Adrenal gland (tissue), 12 donors: ENCODE data around the gene CHRDL1. TPM values are rescaled to one million over a fixed set of nuclear protein-coding genes. Genes with fewer than 3 reads are reported as not detected.

ENCODE experiments used
- DNase-seq, 7 donors: peaks; one replicate each; pipeline ENCODE4 v3.0.0-alpha.2; 2019 to 2020
- H3K27ac ChIP-seq, 5 donors: fragments of 200-600 bp; sonication (generic) in 4 of 5; 1 replicate in 3 of 5; 2 replicates in 2 of 5; pipeline versions ENCODE4 v1.5.1 to v1.8.0; 2016 to 2020; ENCODE audit warnings: mild to moderate bottlenecking in 1 of 5
- H3K27me3 ChIP-seq: fragments of 200-600 bp; 2 replicates; pipeline ENCODE4 v1.8.0; 2021
- H3K36me3 ChIP-seq, 2 donors: fragments of 200-600 bp; replicated peaks in 1 of 2; 1 replicate in 1 of 2; 2 replicates in 1 of 2; pipeline versions ENCODE4 v1.5.1 to v1.8.0; 2018 to 2022
- H3K4me1 ChIP-seq, 2 donors: fragments of 200-600 bp; replicated peaks in 1 of 2; 1 replicate in 1 of 2; 2 replicates in 1 of 2; pipeline versions ENCODE4 v1.5.1 to v1.8.0; 2018 to 2021
- H3K4me3 ChIP-seq, 4 donors: fragments of 200-600 bp; sonication (generic) in 3 of 4; one replicate each; pipeline ENCODE4 v1.5.1; 2016 to 2018
- H3K9me3 ChIP-seq, 3 donors: fragments of 200-600 bp; sonication (generic) in 1 of 3; replicated peaks in 1 of 3; 1 replicate in 2 of 3; 2 replicates in 1 of 3; pipeline versions ENCODE4 v1.5.1 to v1.8.0; 2016 to 2021
- POLR2A ChIP-seq, 2 donors: fragments of 450-650 bp; IDR thresholded peaks; one replicate each; pipeline ENCODE4 v1.6.1; 2017; ENCODE audit warnings: antibody characterized with exemption in 2 of 2, mild to moderate bottlenecking in 2 of 2, moderate library complexity in 1 of 2
- WGBS, 4 donors: extraction: QIAGEN DNeasy Blood & Tissue Kit in 2 of 4; methylation state at CpG; one replicate each; pipeline versions ENCODE4 v1.1.5 to v1.1.7; 2013 to 2017; 5-methylcytosine and 5-hydroxymethylcytosine counted together
- intact Hi-C, 2 donors: fragments of 100-400 bp; cut with DNase I; formaldehyde crosslinking; loops; one replicate each; pipeline versions ENCODE4 v1.14.1 to v1.15.0; 2022 to 2023
- polyA plus RNA-seq, 3 donors: library from polyadenylated mRNA; stranded (reverse); fragments of 200-250 nt in 2 of 3; fragments of 350-450 nt in 1 of 3; fragmentation: Illumina TruSeq in 1 of 3; extraction: RNeasy Lipid Tissue Mini Kit (QIAGEN cat#74804) in 1 of 3; gene quantifications; one replicate each; pipeline ENCODE4 v1.2.3, GENCODE V29; 2013 to 2014
- total RNA-seq, 9 donors: library from RNA; depleted of rRNA in 4 of 9; stranded (reverse); fragments of >200 nt in 4 of 9; fragments of 120-200 nt in 1 of 9; fragmentation: NEBNext Ultra II Directional in 1 of 9; extraction: Animal tissue kit (Norgen Biotek cat#: 25700) in 1 of 9; gene quantifications; one replicate each; pipeline versions ENCODE4 v1.1.0 to v1.2.4, GENCODE V29; 2013 to 2023
- TF ChIP-seq, protein P1 (sequence below), 6 experiments: fragments of 450-650 bp in 4 of 6; fragments of 200-600 bp in 2 of 6; sonication (generic) in 1 of 6; IDR thresholded peaks; 1 replicate in 5 of 6; 2 replicates in 1 of 6; pipeline versions ENCODE4 v1.5.1 to v1.8.0; 2016 to 2021; ENCODE audit warnings: antibody characterized with exemption in 6 of 6, mild to moderate bottlenecking in 2 of 6, moderate library complexity in 1 of 6
- donor health status: healthy with polysubstance abuse.
- donor health status: Bipolar disorder and iron deficiency.
- donor health status: DM: yes; HTN: yes; CAD: no.
- donor health status: DM: no; HTN: no; CAD: no.
- donor health status: DM: no; HTN: no; CAD: no.
- donor health status: DM: yes; HTN: yes; CAD: no.

The CHRDL1 gene
- total and polyA plus RNA-seq, 12 donors, result 0.22 to 14.1 (median 4.5) TPM

DNA sequence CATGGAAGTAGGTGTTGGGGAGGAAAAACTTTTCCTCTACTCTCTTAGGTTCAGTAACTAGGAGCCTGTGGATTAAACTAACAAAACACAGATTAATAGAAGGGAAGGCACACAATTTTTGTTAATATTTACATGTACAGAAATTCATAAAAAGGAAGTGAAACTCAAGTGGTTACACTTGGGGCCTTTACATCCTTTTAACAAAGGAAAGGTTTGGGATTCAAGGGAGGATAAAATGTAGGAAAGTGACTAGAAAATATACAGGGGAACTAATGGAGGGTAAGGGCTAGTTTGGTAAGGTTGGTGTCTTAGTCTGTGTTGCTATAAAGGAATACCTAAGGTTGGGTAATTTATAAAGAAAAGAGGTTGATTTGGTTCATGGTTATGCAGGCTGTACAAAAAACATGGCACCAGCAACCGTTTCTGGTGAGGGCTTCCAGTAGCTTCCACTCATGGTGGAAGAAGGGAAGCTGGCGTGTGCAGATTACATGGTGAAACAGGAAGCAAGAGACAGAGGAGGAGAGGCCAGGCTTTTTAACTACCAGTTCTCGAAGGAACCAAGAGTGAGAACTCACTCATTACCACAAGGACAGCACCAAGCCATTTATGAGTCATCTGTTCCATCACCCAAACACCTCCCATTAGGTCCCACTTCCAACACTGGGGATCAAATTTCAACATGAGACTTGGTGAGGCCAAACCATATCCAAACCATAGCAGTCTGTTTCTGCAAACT is 124.4 kb downstream of the CHRDL1 start:
- WGBS, 4 donors, result 50 to 61% (median 54%) methylated on average over 3 of the region's 3 CpGs

DNA sequence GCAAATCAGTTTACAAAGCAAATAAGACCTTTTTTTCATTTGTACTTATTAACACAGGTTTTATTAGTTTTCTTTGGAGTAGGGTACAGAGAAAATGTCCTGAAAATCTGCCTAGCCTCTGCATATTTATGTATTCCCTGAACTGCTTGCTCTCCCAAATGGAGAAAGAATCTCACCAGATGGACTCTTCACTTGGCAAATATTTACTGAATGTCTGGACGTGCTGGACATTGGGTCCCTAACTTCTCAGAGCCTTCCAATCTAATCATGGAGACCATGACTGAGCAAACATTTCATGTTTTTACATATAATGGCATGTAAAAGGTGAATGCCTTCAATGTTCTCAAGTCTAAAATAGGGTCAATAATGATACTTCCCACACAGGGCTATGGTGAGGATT is 126.0 kb downstream of the CHRDL1 start:
- no peaks in the 10 kb centered on the region for H3K9me3 ChIP-seq
- peaks cover 10% of the 10 kb centered on the region for H3K27me3 ChIP-seq
- H3K4me3 ChIP-seq, result no peak overlapping the region
- no peaks in the 10 kb centered on the region for H3K36me3 ChIP-seq
- 28 to 45% (median 31%) methylated on average over 1 of the region's 1 CpG for WGBS, 4 donors
- DNase-seq, result no peak
- H3K4me1 ChIP-seq, result no peaks in the 10 kb centered on the region
- TF ChIP-seq POLR2A (IDR thresholded peaks at IDR 0.05), result no peak
- TF ChIP-seq, protein P1, sequence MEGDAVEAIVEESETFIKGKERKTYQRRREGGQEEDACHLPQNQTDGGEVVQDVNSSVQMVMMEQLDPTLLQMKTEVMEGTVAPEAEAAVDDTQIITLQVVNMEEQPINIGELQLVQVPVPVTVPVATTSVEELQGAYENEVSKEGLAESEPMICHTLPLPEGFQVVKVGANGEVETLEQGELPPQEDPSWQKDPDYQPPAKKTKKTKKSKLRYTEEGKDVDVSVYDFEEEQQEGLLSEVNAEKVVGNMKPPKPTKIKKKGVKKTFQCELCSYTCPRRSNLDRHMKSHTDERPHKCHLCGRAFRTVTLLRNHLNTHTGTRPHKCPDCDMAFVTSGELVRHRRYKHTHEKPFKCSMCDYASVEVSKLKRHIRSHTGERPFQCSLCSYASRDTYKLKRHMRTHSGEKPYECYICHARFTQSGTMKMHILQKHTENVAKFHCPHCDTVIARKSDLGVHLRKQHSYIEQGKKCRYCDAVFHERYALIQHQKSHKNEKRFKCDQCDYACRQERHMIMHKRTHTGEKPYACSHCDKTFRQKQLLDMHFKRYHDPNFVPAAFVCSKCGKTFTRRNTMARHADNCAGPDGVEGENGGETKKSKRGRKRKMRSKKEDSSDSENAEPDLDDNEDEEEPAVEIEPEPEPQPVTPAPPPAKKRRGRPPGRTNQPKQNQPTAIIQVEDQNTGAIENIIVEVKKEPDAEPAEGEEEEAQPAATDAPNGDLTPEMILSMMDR (IDR thresholded peaks at IDR 0.05), result no peak
- H3K27ac ChIP-seq, result no peak overlapping the region
- intact Hi-C loops, result no loop called here

More for the DNA sequence above, 124.4 kb downstream of the CHRDL1 start:
- no peak for DNase-seq
- Histone ChIP-seq H3K9me3 (no peaks in the 10 kb centered on the region), H3K27ac (no peak overlapping the region), H3K4me1 (no peaks in the 10 kb centered on the region), H3K36me3 (no peaks in the 10 kb centered on the region), H3K27me3 (peaks cover 10% of the 10 kb centered on the region), H3K4me3 (no peak overlapping the region)
- intact Hi-C loops, result no loop called here
- TF ChIP-seq POLR2A (IDR thresholded peaks at IDR 0.05), result no peak
- TF ChIP-seq, protein P1 (IDR thresholded peaks at IDR 0.05), result no peak

DNA sequence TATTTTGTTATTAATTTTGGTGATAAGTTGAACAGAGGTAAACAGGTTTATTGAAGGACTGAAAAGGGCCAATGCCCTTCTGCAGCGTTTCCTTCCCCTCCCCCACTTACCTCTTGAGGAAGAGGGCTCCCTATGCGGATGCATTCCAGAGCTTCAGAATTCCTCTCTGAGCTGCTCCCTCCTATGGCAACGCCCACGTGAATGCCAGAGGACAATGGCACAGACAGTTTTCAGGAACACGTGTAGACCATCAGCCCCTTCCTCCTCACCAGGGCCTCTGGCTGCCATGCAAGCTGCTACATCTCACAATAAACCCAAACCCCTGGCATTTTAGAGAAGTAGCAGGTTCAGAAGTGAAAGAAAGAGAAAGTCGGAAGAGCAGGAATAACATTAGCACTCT is 127.9 kb downstream of the CHRDL1 start:
- H3K27me3 ChIP-seq, result peaks cover 15% of the 10 kb centered on the region
- TF ChIP-seq, protein P1 (IDR thresholded peaks at IDR 0.05), result no peak
- no peak for TF ChIP-seq POLR2A (IDR thresholded peaks at IDR 0.05)
- WGBS, 4 donors, result 15 to 23% (median 18%) methylated on average over 6 of the region's 6 CpGs
- intact Hi-C loops, result no loop called here
- H3K27ac ChIP-seq, result no peak overlapping the region
- DNase-seq, result no peak
- H3K4me3 ChIP-seq, result no peak overlapping the region
- no peaks in the 10 kb centered on the region for H3K4me1 ChIP-seq
- no peaks in the 10 kb centered on the region for H3K36me3 ChIP-seq
- no peaks in the 10 kb centered on the region for H3K9me3 ChIP-seq

DNA sequence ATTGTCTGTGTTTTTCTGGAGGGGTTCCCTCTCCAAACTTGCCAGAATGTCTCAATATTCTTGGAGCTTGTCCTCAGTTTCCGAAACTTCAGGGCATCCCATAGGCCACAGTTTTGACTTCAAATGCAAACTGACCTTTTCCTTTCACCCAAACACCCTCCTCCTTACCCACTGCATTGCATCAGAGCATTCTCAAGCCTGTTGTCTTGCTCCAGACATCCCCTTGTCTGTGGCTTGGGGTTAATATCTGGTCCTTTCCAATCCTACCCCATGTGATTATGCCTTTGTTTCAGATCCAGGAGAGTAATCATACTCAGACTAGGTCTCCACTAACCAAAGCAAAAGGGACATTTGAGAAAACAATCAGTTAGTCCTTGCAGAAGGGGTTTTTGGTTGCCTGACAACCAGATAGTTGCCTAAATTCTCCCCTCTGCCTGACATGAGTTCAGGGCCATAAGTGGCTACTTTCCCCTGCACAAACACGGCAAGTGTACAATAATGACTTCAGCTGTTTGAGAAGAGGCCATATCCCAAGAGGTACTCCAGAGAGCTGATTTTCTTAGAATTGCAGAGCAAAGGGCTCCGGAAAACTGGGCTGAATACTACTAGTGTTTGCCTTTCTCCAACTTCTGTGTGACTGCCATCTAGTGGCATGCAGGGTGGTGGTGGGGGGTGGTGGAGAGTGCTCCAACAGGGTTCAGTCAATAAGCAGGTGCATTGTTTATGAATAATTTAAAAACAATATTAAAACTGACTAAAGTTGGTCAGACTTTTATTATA is 130.2 kb downstream of the CHRDL1 start:
- H3K4me1 ChIP-seq, result no peaks in the 10 kb centered on the region
- TF ChIP-seq POLR2A (IDR thresholded peaks at IDR 0.05), result no peak
- TF ChIP-seq, protein P1 (IDR thresholded peaks at IDR 0.05), result peak in 3 of 6 experiments; percentile 22 to 49 (median 26)
- H3K36me3 ChIP-seq, result no peaks in the 10 kb centered on the region
- H3K27ac ChIP-seq, result no peak overlapping the region
- intact Hi-C loops, result no loop called here
- DNase-seq, result peak in 5 of 7 donors; percentile 10 to 40 (median 19)
- WGBS, 4 donors, result 26 to 43% (median 33%) methylated on average over 2 to 3 of the region's 3 CpGs
- peaks cover 15% of the 10 kb centered on the region for H3K27me3 ChIP-seq
- no peak overlapping the region for H3K4me3 ChIP-seq
- H3K9me3 ChIP-seq, result no peaks in the 10 kb centered on the region
